GM23338 (cell line): ENCODE results near the gene DYSF. TPM values are rescaled to one million over a fixed set of nuclear protein-coding genes. Genes with fewer than 3 reads are reported as not detected.

Experiments used
- ATAC-seq: fragments of 200-7000 bp; cut with Tn5 transposase; 3 replicates; pipeline ENCODE4 v1.9.1; 2020
- DNase-seq: peaks from one replicate; pipeline ENCODE4 v3.0.0-alpha.2; 2015; ENCODE audit warnings: low spot score
- H2AFZ ChIP-seq: fragments of 200-600 bp; sonication (generic); 2 replicates; pipeline ENCODE4 v1.8.0; 2016; ENCODE audit warnings: antibody characterized with exemption, mild to moderate bottlenecking, moderate library complexity
- H3F3A ChIP-seq: fragments of 200-600 bp; sonication (generic); replicated peaks from 2 replicates; pipeline ENCODE4 v1.8.0; 2017; ENCODE audit warnings: antibody characterized with exemption, mixed run types, low read depth
- H3K27ac ChIP-seq: fragments of 200-600 bp; sonication (generic); 2 replicates; pipeline ENCODE4 v1.6.1; 2016; ENCODE audit warnings: low read depth
- H3K27me3 ChIP-seq: fragments of 200-600 bp; sonication (generic); 2 replicates; pipeline ENCODE4 v1.8.0; 2016; ENCODE audit warnings: mild to moderate bottlenecking, mixed run types, moderate library complexity; ENCODE audit not compliant: insufficient read depth
- H3K36me3 ChIP-seq: fragments of 200-600 bp; sonication (generic); 2 replicates; pipeline ENCODE4 v1.8.0; 2016; ENCODE audit warnings: mild to moderate bottlenecking; ENCODE audit not compliant: insufficient read depth
- H3K4me1 ChIP-seq: fragments of 200-600 bp; sonication (generic); 2 replicates; pipeline ENCODE4 v1.8.0; 2016; ENCODE audit warnings: mild to moderate bottlenecking, moderate library complexity; ENCODE audit not compliant: insufficient read depth
- H3K4me2 ChIP-seq: fragments of 200-600 bp; sonication (generic); 2 replicates; pipeline ENCODE4 v1.7.1; 2017; ENCODE audit warnings: mixed run types
- H3K4me3 ChIP-seq: fragments of 200-600 bp; sonication (generic); 2 replicates; pipeline ENCODE4 v1.6.1; 2016; ENCODE audit warnings: mixed run types
- H3K79me2 ChIP-seq: fragments of 200-600 bp; sonication (generic); replicated peaks from 2 replicates; pipeline ENCODE4 v1.8.0; 2017; ENCODE audit warnings: mild to moderate bottlenecking; ENCODE audit not compliant: insufficient read depth
- H3K9me2 ChIP-seq: fragments of 200-600 bp; sonication (generic); 2 replicates; pipeline ENCODE4 v1.8.0; 2017; ENCODE audit not compliant: insufficient read depth
- H4K20me1 ChIP-seq: fragments of 200-600 bp; sonication (generic); replicated peaks from 2 replicates; pipeline ENCODE4 v1.8.0; 2017; ENCODE audit warnings: mild to moderate bottlenecking; ENCODE audit not compliant: insufficient read depth
- H3K27ac Mint-ChIP-seq: 2 replicates; pipeline ENCODE4 v1.8.0; 2020; ENCODE audit warnings: inconsistent platforms, mild to moderate bottlenecking, moderate library complexity, mixed read lengths
- H3K27me3 Mint-ChIP-seq: 3 replicates; pipeline ENCODE4 v1.8.0; 2022; ENCODE audit warnings: low read depth, mild to moderate bottlenecking, moderate library complexity, mixed read lengths, inconsistent platforms; ENCODE audit not compliant: insufficient read depth, poor library complexity
- H3K36me3 Mint-ChIP-seq: 3 replicates; pipeline ENCODE4 v1.8.0; 2021; ENCODE audit warnings: low read depth, mild to moderate bottlenecking, inconsistent platforms, moderate library complexity, mixed read lengths
- H3K4me1 Mint-ChIP-seq: 3 replicates; pipeline ENCODE4 v1.8.0; 2020; ENCODE audit warnings: mild to moderate bottlenecking, inconsistent platforms, mixed read lengths
- H3K4me3 Mint-ChIP-seq: 3 replicates; pipeline ENCODE4 v1.8.0; 2021; ENCODE audit warnings: moderate library complexity, mild to moderate bottlenecking, inconsistent platforms, mixed read lengths
- H3K9me3 Mint-ChIP-seq: 3 replicates; pipeline ENCODE4 v1.8.0; 2020; ENCODE audit warnings: moderate library complexity, mild to moderate bottlenecking, inconsistent platforms, mixed read lengths
- CREB1 ChIP-seq: fragments of 250-450 bp; sonication (Bioruptor Pico); IDR thresholded peaks from 2 replicates; pipeline ENCODE4 v1.5.0; 2020; ENCODE audit warnings: low read depth, mild to moderate bottlenecking, moderate library complexity
- EZH2 ChIP-seq: fragments of 200-600 bp; sonication (generic); IDR thresholded peaks from one replicate; pipeline ENCODE4 v1.8.0; 2017; ENCODE audit warnings: antibody characterized with exemption, mild to moderate bottlenecking, low read depth; ENCODE audit not compliant: unreplicated experiment
- EZH2phosphoT487 ChIP-seq: fragments of 200-600 bp; sonication (generic); IDR thresholded peaks from one replicate; pipeline ENCODE4 v1.8.1; 2018; ENCODE audit warnings: antibody characterized with exemption; ENCODE audit not compliant: unreplicated experiment
- JUNB ChIP-seq: IDR thresholded peaks from one replicate; pipeline ENCODE4 v1.6.1; 2016; ENCODE audit warnings: antibody characterized with exemption; ENCODE audit not compliant: unreplicated experiment
- NANOG ChIP-seq: IDR thresholded peaks from 2 replicates; pipeline ENCODE4 v1.6.1; 2016; ENCODE audit warnings: antibody characterized with exemption, borderline replicate concordance
- POLR2AphosphoS5 ChIP-seq: IDR thresholded peaks from 2 replicates; pipeline ENCODE4 v1.6.1; 2016; ENCODE audit warnings: antibody characterized with exemption, low read depth
- STAT1 ChIP-seq: IDR thresholded peaks from one replicate; pipeline ENCODE4 v1.6.1; 2016; ENCODE audit warnings: antibody characterized with exemption; ENCODE audit not compliant: unreplicated experiment
- ZNF114 ChIP-seq: fragments of 250-450 bp; sonication (Bioruptor Pico); IDR thresholded peaks from 2 replicates; pipeline ENCODE4 v1.5.0; 2020; ENCODE audit warnings: mild to moderate bottlenecking, moderate library complexity
- ZNF331 ChIP-seq: fragments of 250-450 bp; sonication (Bioruptor Pico); IDR thresholded peaks from 2 replicates; pipeline ENCODE4 v1.5.0; 2020; ENCODE audit warnings: low read depth, mild to moderate bottlenecking, moderate library complexity
- polyA plus RNA-seq: library from polyadenylated mRNA; unstranded; fragments of >200 nt; fragmentation: Nextera tagmentation; extraction: Ambion mirVana; gene quantifications from 2 replicates; pipeline ENCODE4 v1.2.1, GENCODE V29; 2016
- total RNA-seq: library from RNA; depleted of rRNA; stranded (reverse); fragments of >200 nt; shearing (Covaris generic); gene quantifications from 2 replicates; pipeline ENCODE4 v1.2.3, GENCODE V29; 2014
- TF ChIP-seq, protein P1 (sequence below), 2 experiments: fragments of 200-600 bp in 1 of 2; sonication (generic) in 1 of 2; conservative IDR thresholded peaks; 2 replicates each; pipeline versions ENCODE4 v1.5.1 to v1.6.1; 2016 to 2017; ENCODE audit warnings: antibody characterized with exemption in 2 of 2, low read depth in 2 of 2, mild to moderate bottlenecking in 2 of 2, moderate library complexity in 1 of 2
- TF ChIP-seq, protein P2 (sequence below): IDR thresholded peaks from one replicate; pipeline ENCODE4 v1.6.1; 2018; ENCODE audit warnings: antibody characterized with exemption; ENCODE audit not compliant: unreplicated experiment
- TF ChIP-seq, protein P3 (sequence below): fragments of 250-450 bp; sonication (Bioruptor Pico); IDR thresholded peaks from 2 replicates; pipeline ENCODE4 v1.5.0; 2020; ENCODE audit warnings: mild to moderate bottlenecking, moderate library complexity
- TF ChIP-seq, protein P4 (sequence below): IDR thresholded peaks from 2 replicates; pipeline ENCODE4 v1.6.1; 2016; ENCODE audit warnings: antibody characterized with exemption

DYSF gene
- total and polyA plus RNA-seq, 2 experiments from 2014 or later, result 7.3 to 21.3 TPM

DNA sequence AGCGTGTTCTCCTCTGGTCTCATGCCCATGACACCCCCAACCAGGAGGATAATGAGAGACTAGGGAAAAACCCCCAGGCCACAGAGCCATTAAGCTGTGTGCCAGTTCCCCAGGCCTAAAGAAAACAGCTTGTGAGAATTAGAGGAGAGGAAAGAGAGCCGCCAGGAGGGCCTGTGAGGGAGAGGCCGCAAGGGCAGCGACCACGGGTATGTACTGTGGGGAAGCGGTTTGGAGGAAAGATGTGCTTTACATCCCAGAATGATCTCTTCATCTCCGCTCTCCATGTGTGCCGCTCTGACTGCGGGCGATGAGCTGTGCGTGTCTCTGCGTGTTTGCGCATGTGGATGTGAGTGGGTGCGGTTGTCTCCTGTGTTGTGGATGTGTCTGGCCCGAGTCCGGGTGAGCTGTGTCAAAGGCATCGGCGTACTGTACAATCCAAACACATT is 82.9 kb downstream of the DYSF start:
- H3K4me2 ChIP-seq, result no peak overlapping the region
- no peaks in the 10 kb centered on the region for H3K4me1 ChIP-seq
- DNase-seq, result no peak
- H4K20me1 ChIP-seq, result no peaks in the 10 kb centered on the region
- Mint-ChIP-seq H3K9me3 (no peaks in the 10 kb centered on the region), H3K27ac (no peak overlapping the region), H3K4me3 (no peak overlapping the region), H3K27me3 (peaks cover 4% of the 10 kb centered on the region), H3K4me1 (no peaks in the 10 kb centered on the region), H3K36me3 (peaks cover 4% of the 10 kb centered on the region; the same call in 1 of the 3 replicates)
- H3K9me2 ChIP-seq, result no peaks in the 10 kb centered on the region
- no peak overlapping the region for H3K4me3 ChIP-seq
- no peaks in the 10 kb centered on the region for H3K79me2 ChIP-seq
- H3K27ac ChIP-seq, result no peak overlapping the region
- H3K36me3 ChIP-seq, result no peaks in the 10 kb centered on the region; the same call in 1 of the 2 replicates
- no peak overlapping the region for H2AFZ ChIP-seq
- TF ChIP-seq JUNB (no peak), CREB1 (no peak), POLR2AphosphoS5 (no peak), ZNF331 (CRISPR knock-in tag) (no peak), NANOG (no peak), STAT1 (no peak), EZH2phosphoT487 (no peak), EZH2 (no peak), ZNF114 (no peak)
- TF ChIP-seq, protein P1, sequence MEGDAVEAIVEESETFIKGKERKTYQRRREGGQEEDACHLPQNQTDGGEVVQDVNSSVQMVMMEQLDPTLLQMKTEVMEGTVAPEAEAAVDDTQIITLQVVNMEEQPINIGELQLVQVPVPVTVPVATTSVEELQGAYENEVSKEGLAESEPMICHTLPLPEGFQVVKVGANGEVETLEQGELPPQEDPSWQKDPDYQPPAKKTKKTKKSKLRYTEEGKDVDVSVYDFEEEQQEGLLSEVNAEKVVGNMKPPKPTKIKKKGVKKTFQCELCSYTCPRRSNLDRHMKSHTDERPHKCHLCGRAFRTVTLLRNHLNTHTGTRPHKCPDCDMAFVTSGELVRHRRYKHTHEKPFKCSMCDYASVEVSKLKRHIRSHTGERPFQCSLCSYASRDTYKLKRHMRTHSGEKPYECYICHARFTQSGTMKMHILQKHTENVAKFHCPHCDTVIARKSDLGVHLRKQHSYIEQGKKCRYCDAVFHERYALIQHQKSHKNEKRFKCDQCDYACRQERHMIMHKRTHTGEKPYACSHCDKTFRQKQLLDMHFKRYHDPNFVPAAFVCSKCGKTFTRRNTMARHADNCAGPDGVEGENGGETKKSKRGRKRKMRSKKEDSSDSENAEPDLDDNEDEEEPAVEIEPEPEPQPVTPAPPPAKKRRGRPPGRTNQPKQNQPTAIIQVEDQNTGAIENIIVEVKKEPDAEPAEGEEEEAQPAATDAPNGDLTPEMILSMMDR (conservative IDR thresholded peaks at IDR 0.05; ENCODE audit: low read depth in 2 of 2), result no peak
- TF ChIP-seq, protein P2, sequence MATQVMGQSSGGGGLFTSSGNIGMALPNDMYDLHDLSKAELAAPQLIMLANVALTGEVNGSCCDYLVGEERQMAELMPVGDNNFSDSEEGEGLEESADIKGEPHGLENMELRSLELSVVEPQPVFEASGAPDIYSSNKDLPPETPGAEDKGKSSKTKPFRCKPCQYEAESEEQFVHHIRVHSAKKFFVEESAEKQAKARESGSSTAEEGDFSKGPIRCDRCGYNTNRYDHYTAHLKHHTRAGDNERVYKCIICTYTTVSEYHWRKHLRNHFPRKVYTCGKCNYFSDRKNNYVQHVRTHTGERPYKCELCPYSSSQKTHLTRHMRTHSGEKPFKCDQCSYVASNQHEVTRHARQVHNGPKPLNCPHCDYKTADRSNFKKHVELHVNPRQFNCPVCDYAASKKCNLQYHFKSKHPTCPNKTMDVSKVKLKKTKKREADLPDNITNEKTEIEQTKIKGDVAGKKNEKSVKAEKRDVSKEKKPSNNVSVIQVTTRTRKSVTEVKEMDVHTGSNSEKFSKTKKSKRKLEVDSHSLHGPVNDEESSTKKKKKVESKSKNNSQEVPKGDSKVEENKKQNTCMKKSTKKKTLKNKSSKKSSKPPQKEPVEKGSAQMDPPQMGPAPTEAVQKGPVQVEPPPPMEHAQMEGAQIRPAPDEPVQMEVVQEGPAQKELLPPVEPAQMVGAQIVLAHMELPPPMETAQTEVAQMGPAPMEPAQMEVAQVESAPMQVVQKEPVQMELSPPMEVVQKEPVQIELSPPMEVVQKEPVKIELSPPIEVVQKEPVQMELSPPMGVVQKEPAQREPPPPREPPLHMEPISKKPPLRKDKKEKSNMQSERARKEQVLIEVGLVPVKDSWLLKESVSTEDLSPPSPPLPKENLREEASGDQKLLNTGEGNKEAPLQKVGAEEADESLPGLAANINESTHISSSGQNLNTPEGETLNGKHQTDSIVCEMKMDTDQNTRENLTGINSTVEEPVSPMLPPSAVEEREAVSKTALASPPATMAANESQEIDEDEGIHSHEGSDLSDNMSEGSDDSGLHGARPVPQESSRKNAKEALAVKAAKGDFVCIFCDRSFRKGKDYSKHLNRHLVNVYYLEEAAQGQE, result no peak
- TF ChIP-seq, protein P3, sequence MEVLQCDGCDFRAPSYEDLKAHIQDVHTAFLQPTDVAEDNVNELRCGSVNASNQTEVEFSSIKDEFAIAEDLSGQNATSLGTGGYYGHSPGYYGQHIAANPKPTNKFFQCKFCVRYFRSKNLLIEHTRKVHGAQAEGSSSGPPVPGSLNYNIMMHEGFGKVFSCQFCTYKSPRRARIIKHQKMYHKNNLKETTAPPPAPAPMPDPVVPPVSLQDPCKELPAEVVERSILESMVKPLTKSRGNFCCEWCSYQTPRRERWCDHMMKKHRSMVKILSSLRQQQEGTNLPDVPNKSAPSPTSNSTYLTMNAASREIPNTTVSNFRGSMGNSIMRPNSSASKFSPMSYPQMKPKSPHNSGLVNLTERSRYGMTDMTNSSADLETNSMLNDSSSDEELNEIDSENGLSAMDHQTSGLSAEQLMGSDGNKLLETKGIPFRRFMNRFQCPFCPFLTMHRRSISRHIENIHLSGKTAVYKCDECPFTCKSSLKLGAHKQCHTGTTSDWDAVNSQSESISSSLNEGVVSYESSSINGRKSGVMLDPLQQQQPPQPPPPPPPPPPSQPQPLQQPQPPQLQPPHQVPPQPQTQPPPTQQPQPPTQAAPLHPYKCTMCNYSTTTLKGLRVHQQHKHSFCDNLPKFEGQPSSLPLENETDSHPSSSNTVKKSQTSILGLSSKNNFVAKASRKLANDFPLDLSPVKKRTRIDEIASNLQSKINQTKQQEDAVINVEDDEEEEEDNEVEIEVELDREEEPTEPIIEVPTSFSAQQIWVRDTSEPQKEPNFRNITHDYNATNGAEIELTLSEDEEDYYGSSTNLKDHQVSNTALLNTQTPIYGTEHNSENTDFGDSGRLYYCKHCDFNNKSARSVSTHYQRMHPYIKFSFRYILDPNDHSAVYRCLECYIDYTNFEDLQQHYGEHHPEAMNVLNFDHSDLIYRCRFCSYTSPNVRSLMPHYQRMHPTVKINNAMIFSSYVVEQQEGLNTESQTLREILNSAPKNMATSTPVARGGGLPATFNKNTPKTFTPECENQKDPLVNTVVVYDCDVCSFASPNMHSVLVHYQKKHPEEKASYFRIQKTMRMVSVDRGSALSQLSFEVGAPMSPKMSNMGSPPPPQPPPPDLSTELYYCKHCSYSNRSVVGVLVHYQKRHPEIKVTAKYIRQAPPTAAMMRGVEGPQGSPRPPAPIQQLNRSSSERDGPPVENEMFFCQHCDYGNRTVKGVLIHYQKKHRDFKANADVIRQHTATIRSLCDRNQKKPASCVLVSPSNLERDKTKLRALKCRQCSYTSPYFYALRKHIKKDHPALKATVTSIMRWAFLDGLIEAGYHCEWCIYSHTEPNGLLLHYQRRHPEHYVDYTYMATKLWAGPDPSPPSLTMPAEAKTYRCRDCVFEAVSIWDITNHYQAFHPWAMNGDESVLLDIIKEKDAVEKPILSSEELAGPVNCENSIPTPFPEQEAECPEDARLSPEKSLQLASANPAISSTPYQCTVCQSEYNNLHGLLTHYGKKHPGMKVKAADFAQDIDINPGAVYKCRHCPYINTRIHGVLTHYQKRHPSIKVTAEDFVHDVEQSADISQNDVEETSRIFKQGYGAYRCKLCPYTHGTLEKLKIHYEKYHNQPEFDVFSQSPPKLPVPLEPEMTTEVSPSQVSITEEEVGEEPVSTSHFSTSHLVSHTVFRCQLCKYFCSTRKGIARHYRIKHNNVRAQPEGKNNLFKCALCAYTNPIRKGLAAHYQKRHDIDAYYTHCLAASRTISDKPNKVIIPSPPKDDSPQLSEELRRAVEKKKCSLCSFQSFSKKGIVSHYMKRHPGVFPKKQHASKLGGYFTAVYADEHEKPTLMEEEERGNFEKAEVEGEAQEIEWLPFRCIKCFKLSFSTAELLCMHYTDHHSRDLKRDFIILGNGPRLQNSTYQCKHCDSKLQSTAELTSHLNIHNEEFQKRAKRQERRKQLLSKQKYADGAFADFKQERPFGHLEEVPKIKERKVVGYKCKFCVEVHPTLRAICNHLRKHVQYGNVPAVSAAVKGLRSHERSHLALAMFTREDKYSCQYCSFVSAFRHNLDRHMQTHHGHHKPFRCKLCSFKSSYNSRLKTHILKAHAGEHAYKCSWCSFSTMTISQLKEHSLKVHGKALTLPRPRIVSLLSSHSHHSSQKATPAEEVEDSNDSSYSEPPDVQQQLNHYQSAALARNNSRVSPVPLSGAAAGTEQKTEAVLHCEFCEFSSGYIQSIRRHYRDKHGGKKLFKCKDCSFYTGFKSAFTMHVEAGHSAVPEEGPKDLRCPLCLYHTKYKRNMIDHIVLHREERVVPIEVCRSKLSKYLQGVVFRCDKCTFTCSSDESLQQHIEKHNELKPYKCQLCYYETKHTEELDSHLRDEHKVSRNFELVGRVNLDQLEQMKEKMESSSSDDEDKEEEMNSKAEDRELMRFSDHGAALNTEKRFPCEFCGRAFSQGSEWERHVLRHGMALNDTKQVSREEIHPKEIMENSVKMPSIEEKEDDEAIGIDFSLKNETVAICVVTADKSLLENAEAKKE (CRISPR knock-in tag), result no peak
- TF ChIP-seq, protein P4, sequence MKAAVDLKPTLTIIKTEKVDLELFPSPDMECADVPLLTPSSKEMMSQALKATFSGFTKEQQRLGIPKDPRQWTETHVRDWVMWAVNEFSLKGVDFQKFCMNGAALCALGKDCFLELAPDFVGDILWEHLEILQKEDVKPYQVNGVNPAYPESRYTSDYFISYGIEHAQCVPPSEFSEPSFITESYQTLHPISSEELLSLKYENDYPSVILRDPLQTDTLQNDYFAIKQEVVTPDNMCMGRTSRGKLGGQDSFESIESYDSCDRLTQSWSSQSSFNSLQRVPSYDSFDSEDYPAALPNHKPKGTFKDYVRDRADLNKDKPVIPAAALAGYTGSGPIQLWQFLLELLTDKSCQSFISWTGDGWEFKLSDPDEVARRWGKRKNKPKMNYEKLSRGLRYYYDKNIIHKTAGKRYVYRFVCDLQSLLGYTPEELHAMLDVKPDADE, result no peak
- H3K27me3 ChIP-seq, result no peaks in the 10 kb centered on the region
- H3F3A ChIP-seq, result no peaks in the 10 kb centered on the region
- no peak for ATAC-seq
